Sigmoid colon (tissue), 7 donors: Measurements from ENCODE around the gene ZNF521. TPM values are rescaled to one million over a fixed set of nuclear protein-coding genes. Genes with fewer than 3 reads are reported as not detected.

ENCODE experiments used
- DNase-seq: peaks from one replicate; pipeline ENCODE4 v3.0.0-alpha.2; 2019
- H3K27ac ChIP-seq, 4 donors: fragments of 200-600 bp; sonication (generic); one replicate each; pipeline ENCODE4 v1.5.1; 2016 to 2019; ENCODE audit warnings: mild to moderate bottlenecking in 1 of 4
- H3K27me3 ChIP-seq, 3 donors: fragments of 200-600 bp; sonication (generic); one replicate each; pipeline ENCODE4 v1.5.1; 2019; ENCODE audit warnings: mild to moderate bottlenecking in 1 of 3
- H3K36me3 ChIP-seq, 4 donors: fragments of 200-600 bp; sonication (generic); one replicate each; pipeline ENCODE4 v1.5.1; 2016 to 2019
- H3K4me1 ChIP-seq, 4 donors: fragments of 200-600 bp; sonication (generic); one replicate each; pipeline ENCODE4 v1.5.1; 2017 to 2019
- H3K4me3 ChIP-seq, 4 donors: fragments of 200-600 bp; sonication (generic); one replicate each; pipeline ENCODE4 v1.5.1; 2017 to 2019; ENCODE audit warnings: mild to moderate bottlenecking in 2 of 4, moderate library complexity in 1 of 4
- H3K9me3 ChIP-seq, 4 donors: fragments of 200-600 bp in 3 of 4; sonication (generic) in 3 of 4; one replicate each; pipeline versions ENCODE4 v1.5.1 to v1.6.1; 2013 to 2019
- CTCF ChIP-seq, 4 experiments: fragments of 450-650 bp in 3 of 4; fragments of 200-600 bp in 1 of 4; IDR thresholded peaks; one replicate each; pipeline ENCODE4 v1.5.1; 2016 to 2019; ENCODE audit warnings: antibody characterized with exemption in 4 of 4, mild to moderate bottlenecking in 3 of 4, moderate library complexity in 2 of 4
- EP300 ChIP-seq, 4 donors: sonication (generic); formaldehyde crosslinking; IDR thresholded peaks; one replicate each; pipeline ENCODE4 v1.6.1; 2017; ENCODE audit warnings: antibody characterized with exemption in 4 of 4
- POLR2A ChIP-seq, 2 donors: fragments of 450-650 bp; IDR thresholded peaks; one replicate each; pipeline ENCODE4 v1.6.1; 2016; ENCODE audit warnings: antibody characterized with exemption in 2 of 2, mild to moderate bottlenecking in 2 of 2, moderate library complexity in 2 of 2
- POLR2AphosphoS5 ChIP-seq, 4 donors: sonication (generic); formaldehyde crosslinking; IDR thresholded peaks; one replicate each; pipeline ENCODE4 v1.6.1; 2017; ENCODE audit warnings: antibody characterized with exemption in 4 of 4
- whole genome bisulfite sequencing, 2 donors: extraction: QIAGEN DNeasy Blood & Tissue Kit; methylation state at CpG; one replicate each; pipeline ENCODE4 v1.1.7; 2013; 5-methylcytosine and 5-hydroxymethylcytosine counted together
- intact Hi-C: fragments of 100-400 bp; cut with DNase I; formaldehyde crosslinking; loops from one replicate; pipeline ENCODE4 v1.15.1; 2023
- polyA plus RNA-seq, 3 donors: library from polyadenylated mRNA; stranded (reverse); fragments of 200-250 nt; gene quantifications; one replicate each; pipeline ENCODE4 v1.2.3, GENCODE V29; 2013
- total RNA-seq, 4 donors: library from RNA; depleted of rRNA; stranded (reverse); fragments of >200 nt; gene quantifications; one replicate each; pipeline ENCODE4 v1.1.0, GENCODE V29; 2016
- donor health status: healthy with polysubstance abuse.
- donor health status: Bipolar disorder and iron deficiency.
- donor health status: healthy.

ZNF521 gene
- total and polyA plus RNA-seq, 7 donors = 0.69 to 40.2 (median 12.0) TPM

- DNase-seq = no peak
- H3K9me3 ChIP-seq = no peaks in the 10 kb centered on the region
- no peaks in the 10 kb centered on the region for H3K27me3 ChIP-seq
- no peak for TF ChIP-seq EP300 (IDR thresholded peaks at IDR 0.05)
- TF ChIP-seq POLR2AphosphoS5 (IDR thresholded peaks at IDR 0.05) = no peak
- no peak for TF ChIP-seq CTCF (IDR thresholded peaks at IDR 0.05)
- no peak for TF ChIP-seq POLR2A (IDR thresholded peaks at IDR 0.05)
- H3K4me1 ChIP-seq = peaks cover 0 to 21% (median 17%) of the 10 kb centered on the region in 4 donors
- WGBS, 2 donors = 87 to 91% methylated on average over 3 of the region's 3 CpGs
- H3K4me3 ChIP-seq = no peak overlapping the region
- intact Hi-C loops = no loop called here
- H3K27ac ChIP-seq = no peak overlapping the region
- no peaks in the 10 kb centered on the region for H3K36me3 ChIP-seq
Observed at GRCh38 chr18:25075783-25076182, 276.2 kb downstream of the ZNF521 start.

GRCh38 chr18:25075331-25075730 is 276.6 kb downstream of the ZNF521 start:
- intact Hi-C loops = no loop called here
- no peak overlapping the region for H3K4me3 ChIP-seq
- H3K9me3 ChIP-seq = no peaks in the 10 kb centered on the region
- H3K4me1 ChIP-seq = peaks cover 0 to 21% (median 17%) of the 10 kb centered on the region in 4 donors
- no peak overlapping the region for H3K27ac ChIP-seq
- DNase-seq = no peak
- TF ChIP-seq POLR2A (IDR thresholded peaks at IDR 0.05) (no peak), POLR2AphosphoS5 (IDR thresholded peaks at IDR 0.05) (no peak), CTCF (IDR thresholded peaks at IDR 0.05) (no peak), EP300 (IDR thresholded peaks at IDR 0.05) (no peak)
- H3K27me3 ChIP-seq = no peaks in the 10 kb centered on the region
- H3K36me3 ChIP-seq = no peaks in the 10 kb centered on the region
- WGBS, 2 donors = 91% methylated on average over 5 of the region's 5 CpGs

GRCh38 chr18:25074925-25075324 is 277.0 kb downstream of the ZNF521 start:
- 89 to 93% methylated on average over 4 of the region's 4 CpGs for WGBS, 2 donors
- no peak overlapping the region for H3K27ac ChIP-seq
- TF ChIP-seq POLR2AphosphoS5 (IDR thresholded peaks at IDR 0.05) (no peak), POLR2A (IDR thresholded peaks at IDR 0.05) (no peak), EP300 (IDR thresholded peaks at IDR 0.05) (no peak), CTCF (IDR thresholded peaks at IDR 0.05) (no peak)

GRCh38 chr18:25072205-25072604 is 279.8 kb downstream of the ZNF521 start:
- no peaks in the 10 kb centered on the region for H3K36me3 ChIP-seq
- 88% methylated on average over 6 of the region's 6 CpGs for WGBS, 2 donors
- peaks cover 0 to 20% (median 11%) of the 10 kb centered on the region in 4 donors for H3K4me1 ChIP-seq
- H3K27ac ChIP-seq = no peak overlapping the region
- H3K9me3 ChIP-seq = no peaks in the 10 kb centered on the region
- TF ChIP-seq POLR2A (IDR thresholded peaks at IDR 0.05) (no peak), POLR2AphosphoS5 (IDR thresholded peaks at IDR 0.05) (no peak), CTCF (IDR thresholded peaks at IDR 0.05) (no peak), EP300 (IDR thresholded peaks at IDR 0.05) (no peak)
- intact Hi-C loops = no loop called here
- no peaks in the 10 kb centered on the region for H3K27me3 ChIP-seq
- no peak for DNase-seq
- H3K4me3 ChIP-seq = no peak overlapping the region

More at GRCh38 chr18:25074925-25075324, 277.0 kb downstream of the ZNF521 start:
- Histone ChIP-seq H3K9me3 (no peaks in the 10 kb centered on the region), H3K36me3 (no peaks in the 10 kb centered on the region), H3K27me3 (no peaks in the 10 kb centered on the region), H3K4me1 (peaks cover 0 to 21% (median 17%) of the 10 kb centered on the region in 4 donors), H3K4me3 (no peak overlapping the region)
- intact Hi-C loops = no loop called here
- DNase-seq = no peak
